GM19240 (cell line): ENCODE data around the gene ORC3.
"Not testable (repeated sequence)": the region's sequence is repeated elsewhere in the genome, so short reads cannot be mapped to it uniquely, and the experiment has no call there.

Experiments
- DNase-seq: peaks from one replicate; pipeline ENCODE4 v3.0.0; 2011; ENCODE audit warnings: low spot score; ENCODE audit not compliant: insufficient read length

The ORC3 gene

GRCh38 chr6:87660226-87660911 is 70.4 kb downstream of the ORC3 start:
- no peak for DNase-seq

GRCh38 chr6:87661016-87661415 is 71.1 kb downstream of the ORC3 start:
- no peak for DNase-seq

DNA sequence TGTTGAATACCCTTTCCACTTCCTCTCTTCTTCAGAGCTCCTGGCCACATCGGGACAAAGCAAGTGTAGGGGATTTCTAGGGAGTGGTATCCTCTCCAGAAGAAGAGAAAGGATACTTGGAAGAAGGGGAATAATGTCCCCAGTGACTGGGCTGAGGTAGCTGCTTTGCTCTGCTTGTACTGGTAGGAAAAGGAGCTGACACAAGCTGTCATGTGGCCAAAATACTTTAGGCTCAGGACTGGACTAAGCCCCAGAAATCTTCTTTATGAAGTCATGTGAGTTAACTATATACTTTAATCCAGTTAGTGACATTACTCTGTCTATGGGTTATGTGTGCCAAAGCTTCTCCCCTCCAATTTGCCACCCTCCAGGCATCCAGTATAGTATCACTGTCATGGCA is 71.6 kb downstream of the ORC3 start:
- DNase-seq, result no peak

DNA sequence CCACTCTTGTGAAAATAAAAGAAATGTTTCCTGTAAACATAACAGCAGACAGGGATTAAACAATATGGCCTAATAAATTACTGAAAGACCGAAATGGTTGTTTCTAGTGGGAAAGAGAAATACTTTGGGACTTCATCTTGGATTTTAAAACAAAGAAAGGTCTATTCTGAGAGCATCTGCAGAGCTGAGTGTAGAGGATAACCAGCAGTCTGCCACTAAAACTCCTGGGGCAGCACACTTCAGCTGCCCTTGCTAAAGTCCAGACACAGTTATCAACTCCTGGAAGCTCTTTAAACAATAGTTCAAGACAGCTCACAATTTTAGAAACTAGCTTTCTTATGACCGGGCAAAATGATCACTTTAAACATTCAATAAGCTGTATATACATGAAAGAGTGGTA is 73.5 kb downstream of the ORC3 start:
- DNase-seq, result no peak

DNA sequence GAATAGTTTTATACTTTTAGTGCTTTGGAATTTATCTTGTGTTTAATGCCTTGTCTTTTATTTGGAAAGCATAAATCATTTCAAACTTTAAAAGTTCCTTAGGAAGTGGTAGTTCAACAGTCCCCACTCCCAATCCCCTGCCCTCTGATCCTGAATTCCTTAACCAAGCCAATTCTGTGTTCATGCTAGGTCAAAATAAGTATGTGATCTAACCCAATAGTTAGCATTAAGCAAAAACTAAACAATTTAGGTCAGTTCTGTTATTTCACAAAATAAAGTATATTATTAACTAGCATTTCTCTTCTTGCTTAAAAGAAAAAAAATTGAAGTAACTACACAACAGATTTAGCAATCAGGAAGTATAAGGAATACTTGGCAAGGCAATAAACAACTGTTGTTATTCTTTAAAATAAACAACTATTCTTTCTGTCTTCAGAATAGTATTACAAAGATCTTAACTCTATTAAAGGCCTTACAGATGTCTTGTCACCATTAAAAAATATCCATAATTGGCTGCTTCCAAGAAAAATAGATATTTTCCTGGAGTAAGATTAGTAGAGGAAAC is 75.1 kb downstream of the ORC3 start:
- DNase-seq, result no peak

DNA sequence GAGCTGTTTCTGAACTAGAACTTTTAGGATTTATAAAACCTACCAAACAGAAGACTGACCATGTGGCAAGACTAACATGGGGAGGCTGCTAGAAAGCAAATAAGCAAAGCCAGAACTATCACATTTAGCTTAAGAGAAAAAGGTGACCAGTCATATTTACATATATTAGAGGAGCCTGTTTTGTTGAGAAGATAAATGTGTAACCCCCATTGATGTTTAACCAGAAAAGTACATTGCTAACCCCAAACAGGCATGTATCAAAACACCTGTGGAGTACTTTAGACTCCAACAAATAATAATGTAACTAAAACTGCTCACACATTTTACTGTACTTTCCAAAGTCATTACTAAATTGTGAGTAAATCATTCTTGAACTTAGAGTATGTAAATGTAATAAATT is 77.1 kb downstream of the ORC3 start:
- DNase-seq, result no peak

DNA sequence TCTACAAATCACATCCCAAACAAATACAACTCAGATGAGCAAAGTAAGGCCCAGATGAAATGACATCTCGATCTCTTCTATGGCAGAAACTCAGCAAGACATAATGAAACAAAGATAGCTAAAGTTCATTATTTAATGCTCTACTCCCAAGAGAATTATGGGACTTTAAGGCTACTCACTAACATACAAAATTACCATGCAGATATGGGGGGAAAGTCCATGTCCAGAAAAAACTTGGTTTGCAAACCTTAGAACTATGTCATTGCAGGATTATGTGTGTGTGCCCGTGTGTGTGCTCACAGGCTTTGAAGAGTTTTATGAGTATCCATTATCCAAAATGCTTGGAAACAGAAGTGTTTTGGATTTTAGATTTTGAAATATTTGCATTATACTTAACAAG is 78.1 kb downstream of the ORC3 start:
- DNase-seq, result no peak

GRCh38 chr6:87669051-87669450 is 79.1 kb downstream of the ORC3 start:
- DNase-seq, result no peak

DNA sequence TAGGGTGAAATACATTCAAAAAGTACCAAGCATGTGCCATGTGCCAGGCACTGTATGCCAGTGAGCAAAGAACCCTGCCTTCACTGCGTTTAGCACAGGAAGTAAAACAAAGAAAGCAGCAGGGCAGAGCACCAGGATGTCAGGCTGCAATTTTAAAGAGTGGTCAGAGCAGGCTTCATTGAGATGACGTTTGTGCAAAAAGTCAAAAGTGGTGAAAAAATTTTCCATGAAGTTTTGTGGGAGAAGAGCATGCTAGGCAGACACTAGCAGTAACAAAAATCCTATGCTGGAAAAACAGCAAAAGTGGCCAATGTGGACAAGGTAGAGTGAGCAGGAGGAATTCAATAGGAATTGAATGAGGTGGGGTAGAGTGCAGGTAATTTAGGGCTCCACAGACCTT is 80.8 kb downstream of the ORC3 start:
- no peak for DNase-seq

DNA sequence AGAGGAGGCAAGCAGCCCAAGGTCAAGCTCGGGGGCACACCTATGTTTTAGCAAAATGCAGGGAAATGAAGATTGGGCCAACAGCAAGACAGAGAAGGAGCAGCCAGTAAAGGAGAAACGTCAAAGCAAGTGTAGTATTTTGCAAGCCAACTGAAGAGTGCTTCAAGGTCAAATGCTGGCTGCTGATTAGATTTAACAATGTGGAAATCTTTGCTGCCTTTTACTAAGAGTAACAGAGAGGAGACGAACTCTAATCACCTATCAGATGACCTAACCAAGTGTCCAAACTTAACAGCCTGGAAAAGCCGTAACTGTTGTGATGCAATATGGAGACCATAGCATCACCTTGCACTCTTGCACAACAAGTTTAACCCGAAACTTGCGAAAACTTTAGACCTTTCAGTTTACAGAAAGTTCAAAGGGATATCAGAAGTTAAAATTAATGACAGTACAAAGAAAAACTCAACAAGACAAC is 81.7 kb downstream of the ORC3 start:
- no peak for DNase-seq

DNA sequence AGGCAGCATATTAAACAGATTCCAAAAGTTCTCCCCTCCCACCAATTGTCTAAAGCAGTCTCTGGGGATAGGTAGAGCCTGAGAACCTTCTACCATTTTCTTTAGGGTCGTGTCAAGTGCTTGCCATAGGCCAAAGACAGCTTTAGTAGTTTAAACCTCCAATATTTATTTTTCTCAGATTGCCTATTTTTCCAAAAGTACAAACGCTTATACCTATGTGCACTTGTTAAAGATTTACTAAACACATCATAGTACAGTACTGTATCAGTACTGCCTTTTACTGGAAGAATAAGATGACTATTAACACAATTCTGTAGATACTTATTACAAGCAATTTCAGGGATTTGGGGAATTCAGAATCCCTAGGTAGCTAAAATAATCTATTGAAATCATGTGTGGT is 82.7 kb downstream of the ORC3 start:
- DNase-seq, result no peak

DNA sequence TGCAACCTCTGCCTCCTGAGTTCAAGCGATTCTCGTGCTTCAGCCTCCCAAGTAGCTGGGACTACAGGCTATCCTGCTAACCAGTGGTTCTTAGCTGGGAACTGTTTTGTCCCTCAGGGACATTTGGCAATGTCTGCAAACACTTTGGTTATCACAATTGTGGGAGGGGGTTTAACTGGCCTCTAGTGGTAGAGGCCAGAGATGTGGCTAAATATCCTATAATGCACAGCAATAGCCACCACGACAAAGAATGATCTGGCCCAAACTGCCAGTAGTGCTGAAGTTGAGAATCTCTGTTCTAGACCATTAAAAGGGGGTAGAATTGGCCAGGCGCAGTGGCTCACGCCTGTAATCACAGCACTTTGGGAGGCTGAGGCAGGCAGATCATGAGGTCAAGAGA is 83.3 kb downstream of the ORC3 start:
- DNase-seq, result no peak

DNA sequence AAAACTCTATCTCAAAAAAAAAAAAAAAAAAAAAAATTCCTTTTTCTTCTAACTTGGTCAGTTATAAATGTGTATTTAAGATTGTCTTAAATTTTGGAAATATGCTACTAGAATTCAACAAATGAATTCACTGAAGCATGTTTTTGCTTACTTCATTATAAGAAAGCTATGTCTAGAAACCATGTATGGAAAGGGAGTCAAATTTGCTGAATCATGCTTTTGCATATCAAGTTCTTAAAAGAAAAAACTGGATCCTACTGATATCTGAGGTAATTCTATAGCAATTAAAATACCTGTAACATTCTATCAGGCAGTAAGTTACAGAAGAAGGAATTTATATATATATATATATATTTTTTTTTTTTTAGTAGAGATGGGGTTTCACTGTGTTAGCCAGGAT is 84.4 kb downstream of the ORC3 start:
- DNase-seq, result no peak

- DNase-seq, result no peak
These were observed 85.2 kb downstream of the ORC3 start for GRCh38 chr6:87675004-87675681.

DNA sequence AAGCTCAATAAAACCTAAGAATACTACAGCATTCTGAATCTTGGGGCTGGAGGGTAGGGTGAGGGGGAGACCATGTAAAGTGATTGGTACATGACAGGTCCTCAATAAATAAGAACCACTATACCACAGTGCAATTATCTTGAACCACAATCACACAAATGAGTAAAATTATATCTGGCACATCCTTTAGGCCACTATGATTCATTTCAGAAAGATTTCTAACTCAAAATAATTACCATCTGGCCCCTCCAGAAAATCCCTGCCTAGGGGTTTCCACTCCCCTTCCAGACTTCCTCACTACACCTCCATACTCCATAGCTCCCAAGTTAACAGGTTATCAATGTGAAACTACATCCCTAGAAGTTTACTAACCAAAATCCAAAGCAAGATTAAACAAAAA is 92.4 kb downstream of the ORC3 start:
- no peak for DNase-seq

- DNase-seq, result no peak
These were observed 94.0 kb downstream of the ORC3 start for GRCh38 chr6:87683890-87684289.

- DNase-seq, result no peak
These were observed 95.1 kb downstream of the ORC3 start for GRCh38 chr6:87684895-87685654.

DNA sequence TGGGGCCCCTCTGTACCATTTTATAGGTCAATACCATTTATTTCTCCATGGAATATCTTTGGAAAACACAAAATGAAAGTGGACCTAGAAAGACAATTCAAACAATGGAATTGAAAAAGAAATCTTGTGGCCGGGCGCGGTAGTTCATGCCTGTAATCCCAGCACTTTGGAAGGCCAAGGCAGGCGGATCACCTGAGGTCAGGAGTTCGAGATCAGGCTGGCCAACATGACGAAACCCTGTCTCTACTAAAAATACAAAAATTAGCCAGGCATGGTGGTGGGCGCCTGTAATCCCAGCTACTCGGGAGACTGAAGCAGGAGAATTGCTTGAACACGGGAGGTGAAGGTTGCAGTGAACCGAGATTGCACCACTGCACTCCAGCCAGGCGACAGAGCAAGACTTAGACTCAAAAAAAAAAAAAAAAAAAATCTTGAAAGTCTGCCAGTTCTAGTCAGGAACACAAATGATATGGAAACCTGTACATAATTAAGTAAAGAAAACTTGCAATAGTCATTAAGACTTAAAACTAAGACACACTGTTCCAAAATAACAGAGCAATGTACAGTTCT is 96.8 kb downstream of the ORC3 start:
- DNase-seq, result not testable (repeated sequence)

GRCh38 chr6:87687296-87687695 is 97.4 kb downstream of the ORC3 start:
- no peak for DNase-seq

DNA sequence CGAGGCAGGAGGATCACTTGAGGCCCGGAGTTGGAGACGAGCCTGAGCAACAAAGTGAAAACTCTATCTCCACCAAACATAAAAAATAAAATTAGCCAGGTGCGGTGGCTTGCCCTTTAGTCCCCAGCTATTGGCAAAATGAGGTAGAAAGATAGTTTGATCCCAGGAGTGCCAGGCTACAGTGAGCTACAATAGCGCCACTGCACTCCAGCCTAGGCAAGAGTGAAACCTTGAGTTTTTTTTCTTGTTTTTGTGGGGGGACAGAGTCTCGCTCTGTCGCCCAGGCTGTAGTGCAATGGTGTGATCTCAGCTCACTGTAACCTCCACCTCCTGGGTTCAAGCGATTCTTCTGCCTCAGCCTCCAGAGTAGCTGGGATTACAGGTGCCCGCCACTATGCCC is 98.0 kb downstream of the ORC3 start:
- not testable (repeated sequence) for DNase-seq

DNA sequence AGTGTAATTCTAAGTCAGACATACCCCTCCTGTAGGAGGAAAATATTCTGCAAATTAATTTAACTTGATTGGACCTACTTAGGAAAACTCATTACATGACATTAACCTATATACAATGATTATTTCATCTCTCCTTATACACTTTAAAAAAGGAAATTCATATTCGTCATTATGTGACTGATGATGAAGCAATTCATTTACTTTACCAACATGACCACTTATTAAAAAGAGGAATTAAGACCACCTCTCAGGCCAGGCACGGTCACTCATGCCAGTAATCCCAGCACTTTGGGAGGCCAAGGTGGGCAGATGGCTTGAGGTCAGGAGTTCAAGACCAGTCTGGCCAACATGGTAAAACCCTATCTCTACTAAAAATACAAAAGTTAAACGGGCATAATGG is 100.5 kb downstream of the ORC3 start:
- DNase-seq, result no peak

GRCh38 chr6:87692086-87692485 is 102.2 kb downstream of the ORC3 start:
- no peak for DNase-seq
